ENCODE results near the gene KCNE4. TPM values are rescaled to one million over a fixed set of nuclear protein-coding genes. Genes with fewer than 3 reads are reported as not detected.
A peak's percentile ranks its signal among the peaks of the same experiment; 100 is the strongest.

KCNE4 gene
- total RNA-seq, 1 experiment from 2014 or later, result not detected

GRCh38 chr2:223072826-223073225 lies 20.8 kb downstream of the KCNE4 start:
- intact Hi-C loops (cut with micrococcal nuclease), result no loop called here
- Mint-ChIP-seq H3K27ac (ENCODE audit: low read depth, unreplicated experiment) (no peak overlapping the region), H3K4me3 (ENCODE audit: unreplicated experiment) (no peak overlapping the region), H3K9me3 (ENCODE audit: unreplicated experiment) (no peaks in the 10 kb centered on the region), H3K27me3 (ENCODE audit: insufficient read depth, unreplicated experiment) (peaks cover 10% of the 10 kb centered on the region), H3K4me1 (ENCODE audit: insufficient read depth, unreplicated experiment) (peaks cover 7% of the 10 kb centered on the region), H3K36me3 (ENCODE audit: insufficient read depth, unreplicated experiment) (no peaks in the 10 kb centered on the region)
- TF ChIP-seq, protein P1, sequence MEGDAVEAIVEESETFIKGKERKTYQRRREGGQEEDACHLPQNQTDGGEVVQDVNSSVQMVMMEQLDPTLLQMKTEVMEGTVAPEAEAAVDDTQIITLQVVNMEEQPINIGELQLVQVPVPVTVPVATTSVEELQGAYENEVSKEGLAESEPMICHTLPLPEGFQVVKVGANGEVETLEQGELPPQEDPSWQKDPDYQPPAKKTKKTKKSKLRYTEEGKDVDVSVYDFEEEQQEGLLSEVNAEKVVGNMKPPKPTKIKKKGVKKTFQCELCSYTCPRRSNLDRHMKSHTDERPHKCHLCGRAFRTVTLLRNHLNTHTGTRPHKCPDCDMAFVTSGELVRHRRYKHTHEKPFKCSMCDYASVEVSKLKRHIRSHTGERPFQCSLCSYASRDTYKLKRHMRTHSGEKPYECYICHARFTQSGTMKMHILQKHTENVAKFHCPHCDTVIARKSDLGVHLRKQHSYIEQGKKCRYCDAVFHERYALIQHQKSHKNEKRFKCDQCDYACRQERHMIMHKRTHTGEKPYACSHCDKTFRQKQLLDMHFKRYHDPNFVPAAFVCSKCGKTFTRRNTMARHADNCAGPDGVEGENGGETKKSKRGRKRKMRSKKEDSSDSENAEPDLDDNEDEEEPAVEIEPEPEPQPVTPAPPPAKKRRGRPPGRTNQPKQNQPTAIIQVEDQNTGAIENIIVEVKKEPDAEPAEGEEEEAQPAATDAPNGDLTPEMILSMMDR (IDR thresholded peaks at IDR 0.05; ENCODE audit: unreplicated experiment), result no peak
- no peak for DNase-seq (ENCODE audit: unreplicated experiment)
- ChIA-PET CTCF (no interaction called here), POLR2A (interaction anchor here (1.3 kb wide), 1 partner anchor 11 kb away, joined by 3 read pairs; no protein-coding TSS in a partner anchor)
- BruUV-seq (replicated peaks), result no TSS peak

DNA sequence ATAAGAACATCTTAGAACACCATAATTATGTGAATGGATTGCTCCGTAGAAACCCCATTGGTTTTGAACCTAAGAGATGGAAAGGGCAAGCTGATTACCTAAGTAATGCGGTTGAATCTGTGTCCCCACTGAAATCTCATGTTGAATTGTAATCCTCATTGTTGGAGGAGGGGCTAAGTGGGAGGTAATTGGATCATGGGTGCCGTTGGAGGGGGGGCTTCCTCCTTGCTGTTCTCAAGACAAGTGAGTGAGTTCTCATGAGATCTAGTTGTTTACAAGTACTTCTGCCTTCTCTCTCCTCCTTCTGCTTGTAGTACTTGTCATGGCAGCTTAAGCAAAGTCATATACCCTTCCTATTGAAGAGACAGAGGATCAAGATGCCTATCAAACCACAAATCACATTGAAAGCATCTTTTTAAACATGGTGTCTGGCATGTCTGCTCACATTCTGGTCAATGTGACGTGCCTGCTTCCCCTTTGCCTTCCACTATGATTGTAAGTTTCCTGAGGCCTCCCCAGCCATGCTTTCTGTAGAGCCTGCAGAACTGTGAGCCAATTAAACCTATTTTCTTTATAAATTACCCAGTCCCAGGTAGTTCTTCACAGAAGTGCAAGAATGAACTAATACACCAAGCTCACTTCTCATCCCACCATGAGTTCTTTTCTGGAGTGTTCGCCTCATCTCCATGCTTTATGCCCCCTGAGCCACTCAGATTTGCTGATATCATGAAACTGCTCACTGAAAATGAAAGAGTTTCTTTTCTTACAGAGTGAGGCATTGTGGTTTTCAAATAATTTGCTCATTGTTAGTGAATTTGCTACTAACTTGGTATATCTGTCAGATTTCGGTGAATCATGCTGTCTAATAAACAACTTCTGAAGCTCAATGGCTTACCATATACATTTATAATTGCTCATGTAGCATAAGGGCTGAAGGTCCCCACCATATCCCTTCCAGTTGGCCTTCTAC lies 23.6 kb downstream of the KCNE4 start:
- TF ChIP-seq, protein P1 (IDR thresholded peaks at IDR 0.05; ENCODE audit: unreplicated experiment), result no peak
- H3K27me3 Mint-ChIP-seq (ENCODE audit: insufficient read depth, unreplicated experiment), result no peaks in the 10 kb centered on the region
- BruUV-seq (replicated peaks), result no TSS peak
- ChIA-PET POLR2A (no interaction called here), CTCF (no interaction called here)
- intact Hi-C loops (cut with micrococcal nuclease), result no loop called here
- no peak overlapping the region for H3K4me3 Mint-ChIP-seq (ENCODE audit: unreplicated experiment)
- no peaks in the 10 kb centered on the region for H3K9me3 Mint-ChIP-seq (ENCODE audit: unreplicated experiment)
- H3K4me1 Mint-ChIP-seq (ENCODE audit: insufficient read depth, unreplicated experiment), result peaks cover 7% of the 10 kb centered on the region
- no peak for DNase-seq (ENCODE audit: unreplicated experiment)
- H3K36me3 Mint-ChIP-seq (ENCODE audit: insufficient read depth, unreplicated experiment), result no peaks in the 10 kb centered on the region
- H3K27ac Mint-ChIP-seq (ENCODE audit: low read depth, unreplicated experiment), result no peak overlapping the region

DNA sequence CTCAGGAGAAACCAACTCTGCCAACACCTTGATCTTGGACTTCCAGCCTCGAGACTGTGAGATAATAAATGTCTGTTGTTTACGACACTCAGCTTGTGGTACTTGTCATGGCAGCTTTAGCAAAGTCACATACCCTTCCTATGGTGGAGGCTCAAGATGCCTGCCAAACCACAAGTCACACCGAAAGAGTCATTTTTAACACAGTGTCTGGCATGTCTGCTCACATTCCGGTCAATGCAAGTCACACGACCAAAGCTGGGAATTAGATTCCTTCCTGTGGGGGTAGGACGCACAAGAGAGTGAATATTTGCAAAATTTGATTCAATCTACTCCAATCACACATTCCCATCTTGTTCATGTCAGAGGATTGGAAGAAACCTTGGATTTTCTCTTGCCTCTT lies 24.6 kb downstream of the KCNE4 start:
- no peak overlapping the region for H3K27ac Mint-ChIP-seq (ENCODE audit: low read depth, unreplicated experiment)
- ChIA-PET POLR2A (no interaction called here), CTCF (interaction anchor here (0.6 to 0.9 kb wide), 2 partner anchors 16 to 72 kb away, joined by 4 read pairs; no protein-coding TSS in a partner anchor)
- no peak overlapping the region for H3K4me3 Mint-ChIP-seq (ENCODE audit: unreplicated experiment)
- intact Hi-C loops (cut with micrococcal nuclease), result no loop called here
- H3K36me3 Mint-ChIP-seq (ENCODE audit: insufficient read depth, unreplicated experiment), result no peaks in the 10 kb centered on the region
- DNase-seq (ENCODE audit: unreplicated experiment), result peak; percentile 30
- no peaks in the 10 kb centered on the region for H3K9me3 Mint-ChIP-seq (ENCODE audit: unreplicated experiment)
- H3K27me3 Mint-ChIP-seq (ENCODE audit: insufficient read depth, unreplicated experiment), result no peaks in the 10 kb centered on the region
- TF ChIP-seq, protein P1 (IDR thresholded peaks at IDR 0.05; ENCODE audit: unreplicated experiment), result no peak
- H3K4me1 Mint-ChIP-seq (ENCODE audit: insufficient read depth, unreplicated experiment), result peaks cover 7% of the 10 kb centered on the region
- BruUV-seq (replicated peaks), result no TSS peak

DNA sequence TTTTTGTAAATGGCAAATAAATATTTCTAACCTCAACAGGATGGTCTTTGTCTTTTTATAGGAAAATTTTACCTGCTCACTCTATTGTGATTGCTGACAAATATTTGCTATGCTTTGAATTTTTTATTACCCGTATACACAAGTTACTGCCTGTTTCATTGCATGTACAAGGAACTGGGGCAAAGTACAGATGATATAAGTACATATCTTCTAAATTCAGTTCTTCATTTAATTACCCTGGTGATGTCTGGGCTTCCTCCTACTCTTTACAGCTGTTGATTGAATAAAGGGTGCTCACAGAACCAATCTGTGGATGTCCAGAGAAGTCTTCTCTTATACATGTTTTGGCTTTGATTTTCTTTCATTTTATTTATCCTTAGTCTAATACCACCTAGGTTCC lies 26.5 kb downstream of the KCNE4 start:
- H3K36me3 Mint-ChIP-seq (ENCODE audit: insufficient read depth, unreplicated experiment), result no peaks in the 10 kb centered on the region
- no peak for DNase-seq (ENCODE audit: unreplicated experiment)
- H3K27me3 Mint-ChIP-seq (ENCODE audit: insufficient read depth, unreplicated experiment), result no peaks in the 10 kb centered on the region
- intact Hi-C loops (cut with micrococcal nuclease), result no loop called here
- no TSS peak for BruUV-seq (replicated peaks)
- H3K4me3 Mint-ChIP-seq (ENCODE audit: unreplicated experiment), result no peak overlapping the region
- H3K27ac Mint-ChIP-seq (ENCODE audit: low read depth, unreplicated experiment), result no peak overlapping the region
- ChIA-PET POLR2A (interaction anchor here (0.6 to 0.7 kb wide), 2 partner anchors 460 to 683 kb away, joined by 3 read pairs; no protein-coding TSS in a partner anchor), CTCF (no interaction called here)
- TF ChIP-seq, protein P1 (IDR thresholded peaks at IDR 0.05; ENCODE audit: unreplicated experiment), result no peak
- H3K9me3 Mint-ChIP-seq (ENCODE audit: unreplicated experiment), result no peaks in the 10 kb centered on the region
- peaks cover 7% of the 10 kb centered on the region for H3K4me1 Mint-ChIP-seq (ENCODE audit: insufficient read depth, unreplicated experiment)
